OCI-LY1 (cell line): Measurements from ENCODE around the gene RBP4.

Source experiments
- H2AFZ ChIP-seq: fragments of 200-600 bp; sonication (generic), shearing (Covaris generic); 2 replicates; pipeline ENCODE4 v1.6.0; 2014; ENCODE audit warnings: antibody characterized with exemption, mild to moderate bottlenecking, low read length
- H3F3A ChIP-seq: fragments of 200-600 bp; sonication (generic), shearing (Covaris generic); 2 replicates; pipeline ENCODE4 v1.6.0; 2014; ENCODE audit warnings: mild to moderate bottlenecking, antibody characterized with exemption, low read length, moderate library complexity; ENCODE audit not compliant: insufficient read depth
- H3K27ac ChIP-seq: fragments of 200-600 bp; sonication (generic); 2 replicates; pipeline ENCODE4 v1.5.1; 2014; ENCODE audit warnings: low read length, mixed run types, mild to moderate bottlenecking, low read depth; ENCODE audit not compliant: poor library complexity, severe bottlenecking
- H3K27me3 ChIP-seq: fragments of 200-600 bp; sonication (generic); 2 replicates; pipeline ENCODE4 v1.6.0; 2014; ENCODE audit warnings: antibody characterized with exemption, mild to moderate bottlenecking, low read length, moderate library complexity; ENCODE audit not compliant: insufficient read depth
- H3K36me3 ChIP-seq: fragments of 200-600 bp; sonication (generic); 2 replicates; pipeline ENCODE4 v1.6.1; 2014; ENCODE audit warnings: mild to moderate bottlenecking, antibody characterized with exemption, low read length, moderate library complexity, mixed read lengths; ENCODE audit not compliant: insufficient read depth
- H3K4me1 ChIP-seq: fragments of 200-600 bp; sonication (generic); 2 replicates; pipeline ENCODE4 v1.5.1; 2014; ENCODE audit warnings: mild to moderate bottlenecking, low read length, moderate library complexity; ENCODE audit not compliant: insufficient read depth, severe bottlenecking
- H3K4me2 ChIP-seq: fragments of 200-600 bp; sonication (generic), shearing (Covaris generic); 2 replicates; pipeline ENCODE4 v1.6.1; 2014; ENCODE audit warnings: low read length
- H3K4me3 ChIP-seq: fragments of 200-600 bp; sonication (generic); 2 replicates; pipeline ENCODE4 v1.5.1; 2014; ENCODE audit warnings: low read length, low read depth, mild to moderate bottlenecking, mixed read lengths; ENCODE audit not compliant: poor library complexity, severe bottlenecking
- H3K79me2 ChIP-seq: fragments of 200-600 bp; shearing (Covaris generic); 2 replicates; pipeline ENCODE4 v1.6.1; 2016; ENCODE audit warnings: mixed run types, low read length, mixed read lengths; ENCODE audit not compliant: insufficient read depth
- H3K9ac ChIP-seq: fragments of 200-600 bp; sonication (generic), shearing (Covaris generic); 2 replicates; pipeline ENCODE4 v1.6.1; 2014; ENCODE audit warnings: mild to moderate bottlenecking, low read length, mixed read lengths
- H3K9me2 ChIP-seq: fragments of 200-600 bp; sonication (generic), shearing (Covaris generic); 2 replicates; pipeline ENCODE4 v1.6.1; 2014; ENCODE audit warnings: low read depth, mild to moderate bottlenecking, low read length, mixed read lengths
- H3K9me3 ChIP-seq: fragments of 200-600 bp; shearing (Covaris generic); 2 replicates; pipeline ENCODE4 v1.6.1; 2014; ENCODE audit warnings: low read length, mixed read lengths
- H4K20me1 ChIP-seq: fragments of 200-600 bp; sonication (generic), shearing (Covaris generic); 2 replicates; pipeline ENCODE4 v1.6.0; 2016; ENCODE audit warnings: mild to moderate bottlenecking, low read length; ENCODE audit not compliant: insufficient read depth
- EZH2 ChIP-seq: fragments of 200-600 bp; sonication (generic), shearing (Covaris generic); IDR thresholded peaks from 2 replicates; pipeline ENCODE4 v1.8.0; 2017; ENCODE audit warnings: borderline replicate concordance, mixed run types, mild to moderate bottlenecking, antibody characterized with exemption, low read length, moderate library complexity, mixed read lengths
- TF ChIP-seq, protein P1 (sequence below): fragments of 200-600 bp; sonication (generic), shearing (Covaris generic); IDR thresholded peaks from 2 replicates; pipeline ENCODE4 v1.5.1; 2017; ENCODE audit warnings: mild to moderate bottlenecking, antibody characterized with exemption, low read length, moderate library complexity, mixed read lengths

Gene RBP4

DNA sequence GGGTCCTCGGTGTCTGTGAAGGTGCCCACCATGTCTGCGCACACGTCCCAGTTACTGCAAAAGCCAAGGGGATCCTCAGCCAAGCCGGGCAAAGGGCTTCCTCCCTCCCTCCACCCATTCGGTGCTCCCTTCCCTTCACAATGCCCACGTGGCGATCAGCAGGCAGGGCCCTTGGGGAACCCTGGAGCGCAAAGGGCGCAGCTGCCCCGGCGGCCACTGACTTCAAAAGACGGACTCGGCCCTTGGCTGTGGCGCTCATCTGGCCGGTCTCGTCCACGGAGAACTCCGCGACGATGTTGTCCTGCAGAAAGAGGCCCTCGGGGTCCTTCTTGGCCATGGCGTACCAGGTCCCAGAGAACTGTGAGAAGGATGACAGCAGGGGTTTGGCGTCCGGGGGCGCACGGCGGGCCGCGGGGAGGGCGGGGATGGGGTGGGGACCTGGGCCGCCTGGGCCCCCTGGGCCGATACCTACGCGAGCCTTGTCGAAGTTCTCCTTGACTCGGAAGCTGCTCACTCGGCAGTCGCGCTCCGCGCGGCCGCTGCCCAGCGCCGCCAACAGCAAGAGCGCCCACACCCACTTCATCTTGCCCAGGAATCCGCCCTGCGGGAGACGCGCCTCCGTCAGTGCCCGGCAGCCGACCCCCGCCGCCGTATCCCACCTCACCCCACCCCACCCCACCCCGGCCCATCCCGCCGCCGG, 439 bp downstream of the RBP4 start:
- no peak for TF ChIP-seq EZH2
- TF ChIP-seq, protein P1, sequence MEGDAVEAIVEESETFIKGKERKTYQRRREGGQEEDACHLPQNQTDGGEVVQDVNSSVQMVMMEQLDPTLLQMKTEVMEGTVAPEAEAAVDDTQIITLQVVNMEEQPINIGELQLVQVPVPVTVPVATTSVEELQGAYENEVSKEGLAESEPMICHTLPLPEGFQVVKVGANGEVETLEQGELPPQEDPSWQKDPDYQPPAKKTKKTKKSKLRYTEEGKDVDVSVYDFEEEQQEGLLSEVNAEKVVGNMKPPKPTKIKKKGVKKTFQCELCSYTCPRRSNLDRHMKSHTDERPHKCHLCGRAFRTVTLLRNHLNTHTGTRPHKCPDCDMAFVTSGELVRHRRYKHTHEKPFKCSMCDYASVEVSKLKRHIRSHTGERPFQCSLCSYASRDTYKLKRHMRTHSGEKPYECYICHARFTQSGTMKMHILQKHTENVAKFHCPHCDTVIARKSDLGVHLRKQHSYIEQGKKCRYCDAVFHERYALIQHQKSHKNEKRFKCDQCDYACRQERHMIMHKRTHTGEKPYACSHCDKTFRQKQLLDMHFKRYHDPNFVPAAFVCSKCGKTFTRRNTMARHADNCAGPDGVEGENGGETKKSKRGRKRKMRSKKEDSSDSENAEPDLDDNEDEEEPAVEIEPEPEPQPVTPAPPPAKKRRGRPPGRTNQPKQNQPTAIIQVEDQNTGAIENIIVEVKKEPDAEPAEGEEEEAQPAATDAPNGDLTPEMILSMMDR, result no peak
- H3K27me3 ChIP-seq, result no peaks in the 10 kb centered on the region
- no peak overlapping the region for H3K9ac ChIP-seq
- H3K4me2 ChIP-seq, result no peak overlapping the region
- no peaks in the 10 kb centered on the region for H4K20me1 ChIP-seq
- H3K79me2 ChIP-seq, result no peaks in the 10 kb centered on the region
- no peaks in the 10 kb centered on the region for H3K4me1 ChIP-seq
- H3K27ac ChIP-seq, result no peak overlapping the region
- no peaks in the 10 kb centered on the region for H3F3A ChIP-seq
- no peaks in the 10 kb centered on the region for H3K9me3 ChIP-seq
- H2AFZ ChIP-seq, result no peak overlapping the region
- no peaks in the 10 kb centered on the region for H3K36me3 ChIP-seq
- no peak overlapping the region for H3K4me3 ChIP-seq
- no peaks in the 10 kb centered on the region for H3K9me2 ChIP-seq

GRCh38 chr10:93599778-93600177, 1.3 kb downstream of the RBP4 start:
- Histone ChIP-seq H3K4me1 (no peaks in the 10 kb centered on the region), H3K4me2 (no peak overlapping the region), H3K9ac (no peak overlapping the region), H3K79me2 (no peaks in the 10 kb centered on the region), H3F3A (no peaks in the 10 kb centered on the region), H3K9me2 (no peaks in the 10 kb centered on the region), H3K4me3 (no peak overlapping the region), H3K9me3 (no peaks in the 10 kb centered on the region), H4K20me1 (no peaks in the 10 kb centered on the region), H2AFZ (no peak overlapping the region), H3K27ac (no peak overlapping the region), H3K27me3 (no peaks in the 10 kb centered on the region), H3K36me3 (no peaks in the 10 kb centered on the region)
- no peak for TF ChIP-seq EZH2
- TF ChIP-seq, protein P1, result no peak

GRCh38 chr10:93599335-93599734, 1.7 kb downstream of the RBP4 start:
- no peaks in the 10 kb centered on the region for H3F3A ChIP-seq
- H2AFZ ChIP-seq, result no peak overlapping the region
- H3K4me1 ChIP-seq, result no peaks in the 10 kb centered on the region
- H3K4me2 ChIP-seq, result no peak overlapping the region
- H3K4me3 ChIP-seq, result no peak overlapping the region
- H3K9me3 ChIP-seq, result no peaks in the 10 kb centered on the region
- no peaks in the 10 kb centered on the region for H3K36me3 ChIP-seq
- no peak overlapping the region for H3K9ac ChIP-seq
- no peaks in the 10 kb centered on the region for H3K27me3 ChIP-seq
- H3K27ac ChIP-seq, result no peak overlapping the region
- no peak for TF ChIP-seq EZH2
- TF ChIP-seq, protein P1, result no peak
- no peaks in the 10 kb centered on the region for H3K79me2 ChIP-seq
- H3K9me2 ChIP-seq, result no peaks in the 10 kb centered on the region
- no peaks in the 10 kb centered on the region for H4K20me1 ChIP-seq
